SIG-M5 (cell line): ENCODE data around the gene PPP1R9A.

ENCODE experiments used
- DNase-seq: peaks from one replicate; lab custom pipeline; 2025; lab: John Stamatoyannopoulos, UW

The PPP1R9A gene

GRCh38 chr7:94907026-94907810 is at the start of gene PPP1R9A:
TSS of gene PPP1R9A (plus strand) at chr7:94907594. CDS start at chr7:94910114, 2,520 bp downstream.
- no peak for DNase-seq

GRCh38 chr7:94871132-94871531 is 36.3 kb upstream of the PPP1R9A start:
- no peak for DNase-seq

- DNase-seq: no peak
Measured at GRCh38 chr7:94873239-94873638, 34.2 kb upstream of the PPP1R9A start.

- no peak for DNase-seq
Measured at GRCh38 chr7:94874036-94874785, 33.2 kb upstream of the PPP1R9A start.

GRCh38 chr7:94875201-94875600 is 32.2 kb upstream of the PPP1R9A start:
- DNase-seq: no peak

- no peak for DNase-seq
Measured at GRCh38 chr7:94877731-94878670, 29.4 kb upstream of the PPP1R9A start.

GRCh38 chr7:94882891-94883290 is 24.5 kb upstream of the PPP1R9A start:
- DNase-seq: no peak

- DNase-seq: no peak
Measured at GRCh38 chr7:94883616-94884015, 23.8 kb upstream of the PPP1R9A start.

- no peak for DNase-seq
Measured at GRCh38 chr7:94888551-94888950, 18.8 kb upstream of the PPP1R9A start.

GRCh38 chr7:94888995-94889523 is 18.3 kb upstream of the PPP1R9A start:
- no peak for DNase-seq

- no peak for DNase-seq
Measured at GRCh38 chr7:94890216-94890615, 17.2 kb upstream of the PPP1R9A start.

GRCh38 chr7:94893661-94894060 is 13.7 kb upstream of the PPP1R9A start:
- no peak for DNase-seq

GRCh38 chr7:94897541-94897940 is 9.9 kb upstream of the PPP1R9A start:
- DNase-seq: no peak

- no peak for DNase-seq
Measured at GRCh38 chr7:94898340-94898739, 9.1 kb upstream of the PPP1R9A start.

- DNase-seq: no peak
Measured at GRCh38 chr7:94901981-94902380, 5.4 kb upstream of the PPP1R9A start.

- no peak for DNase-seq
Measured at GRCh38 chr7:94903971-94904370, 3.4 kb upstream of the PPP1R9A start.

GRCh38 chr7:94904982-94905381 is 2.4 kb upstream of the PPP1R9A start:
- no peak for DNase-seq

- no peak for DNase-seq
Measured at GRCh38 chr7:94906065-94906851, 1.1 kb upstream of the PPP1R9A start.

- DNase-seq: no peak
Measured at GRCh38 chr7:94907811-94908322, 473 bp downstream of the PPP1R9A start.

GRCh38 chr7:94908323-94909178 is 1.2 kb downstream of the PPP1R9A start:
- DNase-seq: no peak
